Glutamatergic neuron (in vitro differentiated cells): ENCODE data around the gene NWD2. TPM values are rescaled to one million over a fixed set of nuclear protein-coding genes. Genes with fewer than 3 reads are reported as not detected.

Experiments
- DNase-seq: peaks from one replicate; pipeline ENCODE4 v3.0.0; 2022
- H3K27ac Mint-ChIP-seq: one replicate; pipeline ENCODE4 v1.8.0; 2020; ENCODE audit warnings: mild to moderate bottlenecking, mixed read lengths, inconsistent platforms; ENCODE audit not compliant: unreplicated experiment
- H3K27me3 Mint-ChIP-seq: one replicate; pipeline ENCODE4 v1.8.0; 2020; ENCODE audit warnings: mild to moderate bottlenecking, moderate library complexity, mixed read lengths, inconsistent platforms; ENCODE audit not compliant: unreplicated experiment
- H3K36me3 Mint-ChIP-seq: one replicate; pipeline ENCODE4 v1.8.0; 2020; ENCODE audit warnings: mild to moderate bottlenecking, mixed read lengths, inconsistent platforms; ENCODE audit not compliant: unreplicated experiment
- H3K4me1 Mint-ChIP-seq: one replicate; pipeline ENCODE4 v1.8.0; 2020; ENCODE audit warnings: mild to moderate bottlenecking, low read depth, mixed read lengths, inconsistent platforms; ENCODE audit not compliant: unreplicated experiment
- H3K4me3 Mint-ChIP-seq: one replicate; pipeline ENCODE4 v1.8.0; 2020; ENCODE audit warnings: mild to moderate bottlenecking, mixed read lengths, inconsistent platforms; ENCODE audit not compliant: unreplicated experiment
- H3K9me3 Mint-ChIP-seq: one replicate; pipeline ENCODE4 v1.8.0; 2020; ENCODE audit warnings: mild to moderate bottlenecking, moderate library complexity, mixed read lengths, inconsistent platforms; ENCODE audit not compliant: unreplicated experiment
- CTCF ChIP-seq: fragments of 200-600 bp; sonication (generic); IDR thresholded peaks from one replicate; pipeline ENCODE4 v1.5.0; 2021; ENCODE audit not compliant: partially characterized antibody, unreplicated experiment
- total RNA-seq: library from RNA; stranded (reverse); fragmentation: NEBNext Ultra II Directional; extraction: Animal tissue kit (Norgen Biotek cat#: 25700); gene quantifications from one replicate; pipeline ENCODE4 v1.2.1, GENCODE V29; 2021; ENCODE audit not compliant: unreplicated experiment

Gene NWD2
- total RNA-seq, 1 donor from 2014 or later = 0.17 TPM

- H3K4me1 Mint-ChIP-seq = no peaks in the 10 kb centered on the region
- DNase-seq = no peak
- no peaks in the 10 kb centered on the region for H3K9me3 Mint-ChIP-seq
- no peak overlapping the region for H3K27ac Mint-ChIP-seq
- no peak overlapping the region for H3K4me3 Mint-ChIP-seq
- no peaks in the 10 kb centered on the region for H3K36me3 Mint-ChIP-seq
- no peak for TF ChIP-seq CTCF
- H3K27me3 Mint-ChIP-seq = peaks cover 2% of the 10 kb centered on the region
Observed at GRCh38 chr4:37481547-37482122, 237.1 kb downstream of the NWD2 start.

- peaks cover 2% of the 10 kb centered on the region for H3K27me3 Mint-ChIP-seq
- no peaks in the 10 kb centered on the region for H3K9me3 Mint-ChIP-seq
- no peak overlapping the region for H3K27ac Mint-ChIP-seq
- no peak overlapping the region for H3K4me3 Mint-ChIP-seq
- no peak for TF ChIP-seq CTCF
- H3K36me3 Mint-ChIP-seq = no peaks in the 10 kb centered on the region
- H3K4me1 Mint-ChIP-seq = no peaks in the 10 kb centered on the region
- no peak for DNase-seq
Observed at GRCh38 chr4:37482236-37482913, 237.8 kb downstream of the NWD2 start.

GRCh38 chr4:37483610-37484009 lies 239.1 kb downstream of the NWD2 start:
- DNase-seq = no peak
- H3K27ac Mint-ChIP-seq = no peak overlapping the region
- no peak for TF ChIP-seq CTCF
- no peaks in the 10 kb centered on the region for H3K9me3 Mint-ChIP-seq
- peaks cover under 1% of the 10 kb centered on the region for H3K27me3 Mint-ChIP-seq
- H3K36me3 Mint-ChIP-seq = no peaks in the 10 kb centered on the region
- no peaks in the 10 kb centered on the region for H3K4me1 Mint-ChIP-seq
- H3K4me3 Mint-ChIP-seq = no peak overlapping the region

- no peak overlapping the region for H3K27ac Mint-ChIP-seq
- no peaks in the 10 kb centered on the region for H3K9me3 Mint-ChIP-seq
- H3K4me3 Mint-ChIP-seq = no peak overlapping the region
- H3K27me3 Mint-ChIP-seq = no peaks in the 10 kb centered on the region
- DNase-seq = no peak
- TF ChIP-seq CTCF = no peak
- H3K4me1 Mint-ChIP-seq = no peaks in the 10 kb centered on the region
- no peaks in the 10 kb centered on the region for H3K36me3 Mint-ChIP-seq
Observed at GRCh38 chr4:37486166-37486565, 241.6 kb downstream of the NWD2 start.

- no peak overlapping the region for H3K27ac Mint-ChIP-seq
- no peaks in the 10 kb centered on the region for H3K27me3 Mint-ChIP-seq
- no peak for TF ChIP-seq CTCF
- H3K4me3 Mint-ChIP-seq = no peak overlapping the region
- H3K9me3 Mint-ChIP-seq = no peaks in the 10 kb centered on the region
- no peak for DNase-seq
- H3K36me3 Mint-ChIP-seq = no peaks in the 10 kb centered on the region
- no peaks in the 10 kb centered on the region for H3K4me1 Mint-ChIP-seq
Observed at GRCh38 chr4:37487668-37488067, 243.1 kb downstream of the NWD2 start.
